HepG2 (cell line): ENCODE data around the gene KLKB1. TPM values are rescaled to one million over a fixed set of nuclear protein-coding genes. Genes with fewer than 3 reads are reported as not detected.

ENCODE experiments used
- ATAC-seq: fragments of 200-7000 bp; cut with Tn5 transposase; 3 replicates; pipeline ENCODE4 v1.9.1; 2020; ENCODE audit warnings: mild to moderate bottlenecking, moderate library complexity
- BruUV-seq: library from RNA; stranded (reverse); fragments of 400-500 nt; replicated peaks from 2 replicates; lab custom pipeline; 2021; lab: Mats Ljungman, UMichigan
- CTCF ChIA-PET: fragments of 300-600 bp; formaldehyde crosslinking; extraction: SDS; loops from one replicate; lab custom pipeline; 2021; ENCODE audit warnings: low total read pairs, inconsistent platforms, low intra/inter-chr PET ratio; lab: Yijun Ruan, JAX
- POLR2A ChIA-PET: fragments of 350-600 bp; sonication (Branson Sonifier 250); formaldehyde crosslinking; loops from one replicate; lab custom pipeline; 2020; ENCODE audit warnings: antibody characterized with exemption, inconsistent platforms; lab: Yijun Ruan, JAX
- DNase-seq: peaks from one replicate; pipeline ENCODE4 v3.0.0-alpha.2; 2015; ENCODE audit warnings: low spot score
- FAIRE-seq: peaks from 3 replicates; lab custom pipeline; 2011; peaks lifted over from hg19 to GRCh38; lab: Jason Lieb, UNC
- H2AFZ ChIP-seq: one replicate; pipeline ENCODE4 v1.6.1; 2011; ENCODE audit warnings: low read length, inconsistent platforms
- H3K27ac ChIP-seq: fragments of 300-600 bp; 3 replicates; pipeline ENCODE4 v1.8.0; 2011; ENCODE audit warnings: mixed run types, mild to moderate bottlenecking, mixed read lengths, low read length, inconsistent platforms; ENCODE audit not compliant: insufficient read depth; ENCODE audit errors: extremely low read length
- H3K27me3 ChIP-seq, 2 experiments: fragments of 200-600 bp in 1 of 2; 2 replicates in 1 of 2; 3 replicates in 1 of 2; pipeline versions ENCODE4 v1.6.0 to v1.8.0; 2011; ENCODE audit warnings: low read length in 2 of 2, mild to moderate bottlenecking in 2 of 2, moderate library complexity in 2 of 2, inconsistent platforms in 1 of 2; ENCODE audit not compliant: insufficient read depth in 2 of 2, control insufficient read depth in 1 of 2
- H3K36me3 ChIP-seq, 2 experiments: fragments of 200-600 bp in 1 of 2; replicated peaks in 1 of 2; 2 replicates in 1 of 2; 3 replicates in 1 of 2; pipeline versions ENCODE4 v1.5.1 to v1.8.0; 2011; ENCODE audit warnings: low read length in 2 of 2, inconsistent platforms in 1 of 2; ENCODE audit not compliant: insufficient read depth in 2 of 2, control insufficient read depth in 1 of 2
- H3K4me1 ChIP-seq: 2 replicates; pipeline ENCODE4 v1.5.1; 2012; ENCODE audit warnings: low read length, inconsistent platforms; ENCODE audit not compliant: insufficient read depth
- H3K4me2 ChIP-seq: 2 replicates; pipeline ENCODE4 v1.6.0; 2011; ENCODE audit warnings: low read depth, low read length, inconsistent platforms
- H3K4me3 ChIP-seq, 3 experiments: fragments of 200-600 bp in 1 of 3; sonication (generic), shearing (Covaris generic) in 1 of 3; replicated peaks in 1 of 3; 2 replicates each; pipeline ENCODE4 v1.5.1; 2011 to 2016; ENCODE audit warnings: low read length in 3 of 3, inconsistent platforms in 2 of 3, low read depth in 2 of 3, mild to moderate bottlenecking in 2 of 3, control low read depth in 1 of 3, mixed read lengths in 1 of 3; ENCODE audit not compliant: insufficient read depth in 1 of 3
- H3K79me2 ChIP-seq: one replicate; pipeline ENCODE4 v1.6.1; 2011; ENCODE audit warnings: low read length, inconsistent platforms; ENCODE audit not compliant: insufficient read depth
- H3K9ac ChIP-seq: 2 replicates; pipeline ENCODE4 v1.6.0; 2011; ENCODE audit warnings: mild to moderate bottlenecking, low read depth, low read length, inconsistent platforms; ENCODE audit not compliant: insufficient read depth
- H3K9me3 ChIP-seq: 2 replicates; pipeline ENCODE4 v1.5.1; 2012; ENCODE audit warnings: mild to moderate bottlenecking, low read length
- H4K20me1 ChIP-seq: 2 replicates; pipeline ENCODE4 v1.6.0; 2011; ENCODE audit warnings: inconsistent platforms, mild to moderate bottlenecking, low read length, moderate library complexity; ENCODE audit not compliant: insufficient read depth
- EEA1 ChIP-seq: sonication (generic); formaldehyde crosslinking; IDR thresholded peaks from 2 replicates; pipeline ENCODE4 v1.5.1; 2020; ENCODE audit warnings: mild to moderate bottlenecking, missing genetic modification reagents, borderline replicate concordance
- NRL ChIP-seq: sonication (generic); formaldehyde crosslinking; IDR thresholded peaks from 2 replicates; pipeline ENCODE4 v1.5.0; 2020; ENCODE audit warnings: missing genetic modification reagents, mild to moderate bottlenecking, moderate library complexity, borderline replicate concordance
- RARA ChIP-seq: IDR thresholded peaks from 2 replicates; pipeline ENCODE4 v1.6.1; 2016; ENCODE audit warnings: missing genetic modification reagents, missing compliant biosample characterization
- WGBS: methylation state at CpG from one replicate; pipeline ENCODE4 v1.1.6; 2017; ENCODE audit warnings: low lambda C conversion rate; 5-methylcytosine and 5-hydroxymethylcytosine counted together
- in situ Hi-C: cut with HindIII; loops from 2 replicates; pipeline ENCODE4 v1.10.0; 2017; ENCODE audit warnings: low pct_unique_long_range_greater_than_20kb; ENCODE audit not compliant: extremely low pct_ligation_motif_present
- intact Hi-C: fragments of 100-400 bp; cut with micrococcal nuclease; formaldehyde crosslinking; loops from one replicate; pipeline ENCODE4 v1.10.0; 2022; ENCODE audit not compliant: unreplicated experiment
- polyA plus RNA-seq, 8 experiments: library from polyadenylated mRNA; depleted of rRNA in 3 of 8; stranded (reverse) in 7 of 8; unstranded in 1 of 8; fragments of >200 nt; fragmentation: Illumina TruSeq in 4 of 8; extraction: Trizol in 4 of 8; gene quantifications; 2 replicates each; pipeline versions ENCODE4 v1.2.1 to v1.2.3, GENCODE V29; 2011 to 2016; ENCODE audit warnings: low read depth in 4 of 8, missing spikeins in 1 of 8, mixed read lengths in 1 of 8; ENCODE audit not compliant: insufficient read depth in 1 of 8
- total RNA-seq, 5 experiments: library from RNA; depleted of rRNA; stranded (reverse); fragments of >200 nt; fragmentation: Illumina TruSeq; extraction: Trizol; gene quantifications; 2 replicates each; pipeline ENCODE4 v1.2.3, GENCODE V29; 2016; ENCODE audit warnings: low read depth in 1 of 5
- TF ChIP-seq, protein P1 (sequence below): sonication (generic); formaldehyde crosslinking; IDR thresholded peaks from 2 replicates; pipeline ENCODE4 v1.4.0; 2020; ENCODE audit warnings: low read depth, mild to moderate bottlenecking, missing genetic modification reagents

Gene KLKB1
- total and polyA plus RNA-seq, 2 of the 13 experiments (the other 11 are each of a cell fraction or from before 2014, with no cell fraction given), result 0.26 to 0.49 TPM

DNA sequence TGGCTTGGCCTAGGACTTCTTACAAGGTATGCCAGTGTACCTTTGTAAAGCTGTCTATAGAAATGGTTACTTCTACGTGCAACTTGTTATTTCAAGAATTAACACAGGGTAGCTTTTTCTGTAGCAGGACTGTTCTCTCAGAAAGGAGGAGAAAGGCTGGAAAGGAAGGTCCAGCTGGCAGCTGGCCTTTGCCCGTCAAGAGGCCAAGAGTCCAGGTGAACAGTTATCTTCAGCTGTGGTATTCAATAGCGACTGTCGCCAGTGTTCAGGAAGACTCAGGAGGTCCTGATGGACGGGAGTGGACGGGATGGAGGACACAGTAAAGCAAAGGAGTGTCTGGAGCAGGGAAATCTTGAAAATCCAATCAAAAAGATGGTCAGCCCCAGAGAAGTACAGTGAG lies 31.2 kb upstream of the KLKB1 start:
- H3K9ac ChIP-seq, result no peak overlapping the region
- no peak overlapping the region for H3K4me2 ChIP-seq
- no peak for FAIRE-seq
- in situ Hi-C loops, result no loop called here
- no peaks in the 10 kb centered on the region for H3K36me3 ChIP-seq
- BruUV-seq, result no TSS peak
- no peaks in the 10 kb centered on the region for H4K20me1 ChIP-seq
- H3K9me3 ChIP-seq, result no peaks in the 10 kb centered on the region
- intact Hi-C loops, result no loop called here
- CTCF ChIA-PET, result no interaction called here
- POLR2A ChIA-PET, result no interaction called here
- H3K4me3 ChIP-seq, result no peak overlapping the region
- no peak overlapping the region for H3K27ac ChIP-seq
- 88% methylated on average over 6 of the region's 6 CpGs for WGBS
- no peaks in the 10 kb centered on the region for H3K79me2 ChIP-seq
- no peak for TF ChIP-seq RARA (CRISPR knock-in tag)
- TF ChIP-seq, protein P1, sequence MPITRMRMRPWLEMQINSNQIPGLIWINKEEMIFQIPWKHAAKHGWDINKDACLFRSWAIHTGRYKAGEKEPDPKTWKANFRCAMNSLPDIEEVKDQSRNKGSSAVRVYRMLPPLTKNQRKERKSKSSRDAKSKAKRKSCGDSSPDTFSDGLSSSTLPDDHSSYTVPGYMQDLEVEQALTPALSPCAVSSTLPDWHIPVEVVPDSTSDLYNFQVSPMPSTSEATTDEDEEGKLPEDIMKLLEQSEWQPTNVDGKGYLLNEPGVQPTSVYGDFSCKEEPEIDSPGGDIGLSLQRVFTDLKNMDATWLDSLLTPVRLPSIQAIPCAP (CRISPR knock-in tag), result no peak
- DNase-seq, result no peak
- no peak overlapping the region for H2AFZ ChIP-seq
- H3K27me3 ChIP-seq, result no peaks in the 10 kb centered on the region
- ATAC-seq, result no peak
- H3K4me1 ChIP-seq, result peaks cover 10% of the 10 kb centered on the region; the same call in 1 of the 2 replicates

DNA sequence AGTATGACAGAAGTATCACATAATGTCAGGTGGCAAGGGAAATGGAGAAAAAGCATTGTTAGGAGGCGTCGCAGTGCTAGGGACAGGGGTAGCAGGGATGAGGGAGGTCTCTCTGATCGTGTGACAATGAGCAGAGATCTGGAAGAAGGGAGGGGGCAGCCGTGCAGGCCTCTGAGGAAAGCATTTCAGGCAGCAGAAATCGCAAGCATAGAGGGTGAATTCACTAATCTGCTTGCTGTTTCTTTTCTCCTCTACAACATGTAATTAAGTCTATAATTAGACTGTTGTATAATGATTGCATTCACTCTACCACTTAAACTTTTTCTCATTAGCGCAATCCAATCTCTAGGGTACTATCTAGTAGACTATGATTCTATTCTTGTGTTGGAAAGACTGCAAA lies 26.8 kb upstream of the KLKB1 start:
- H2AFZ ChIP-seq, result no peak overlapping the region
- no peaks in the 10 kb centered on the region for H3K9me3 ChIP-seq
- intact Hi-C loops, result loop anchor here (5.0 kb wide), 1 partner anchor 133 kb away; the partner anchor contains the start of gene TLR3
- no peak overlapping the region for H3K9ac ChIP-seq
- no peaks in the 10 kb centered on the region for H3K36me3 ChIP-seq
- in situ Hi-C loops, result no loop called here
- DNase-seq (no peak), FAIRE-seq (no peak), ATAC-seq (no peak)
- H3K27me3 ChIP-seq, result no peaks in the 10 kb centered on the region
- BruUV-seq, result no TSS peak
- 74% methylated on average over 6 of the region's 6 CpGs for WGBS
- POLR2A ChIA-PET, result no interaction called here
- H3K4me1 ChIP-seq, result 0 out of 2 replicates have a peak, but pooled peaks cover 5% of the 10 kb centered on the region
- H3K4me2 ChIP-seq, result no peak overlapping the region
- H3K27ac ChIP-seq, result no peak overlapping the region
- CTCF ChIA-PET, result no interaction called here
- no peaks in the 10 kb centered on the region for H3K79me2 ChIP-seq
- no peak overlapping the region for H3K4me3 ChIP-seq
- no peak for TF ChIP-seq EEA1 (CRISPR knock-in tag)
- no peak for TF ChIP-seq NRL
- H4K20me1 ChIP-seq, result no peaks in the 10 kb centered on the region
